Fibroblast of lung (primary cell): ENCODE data around the gene NEAT1. TPM values are rescaled to one million over a fixed set of nuclear protein-coding genes. Genes with fewer than 3 reads are reported as not detected.

Source experiments
- DNase-seq, 2 donors: peaks; one replicate each; pipeline versions ENCODE4 v3.0.0 to v3.0.0-alpha.2; 2010; ENCODE audit warnings: low read depth in 2 of 2
- H2AFZ ChIP-seq: 2 replicates; pipeline ENCODE4 v1.5.1; 2012; ENCODE audit warnings: low read length, control low read depth, inconsistent platforms
- H3K27ac ChIP-seq: 2 replicates; pipeline ENCODE4 v1.5.1; 2011; ENCODE audit warnings: low read length, control low read depth; ENCODE audit not compliant: insufficient read depth
- H3K27me3 ChIP-seq: 2 replicates; pipeline ENCODE4 v1.5.1; 2011; ENCODE audit warnings: mild to moderate bottlenecking, low read length; ENCODE audit not compliant: control insufficient read depth, insufficient read depth
- H3K36me3 ChIP-seq: 2 replicates; pipeline ENCODE4 v1.5.1; 2011; ENCODE audit warnings: low read length; ENCODE audit not compliant: control insufficient read depth, insufficient read depth
- H3K4me1 ChIP-seq: 2 replicates; pipeline ENCODE4 v1.5.1; 2011; ENCODE audit warnings: low read length; ENCODE audit not compliant: control insufficient read depth, insufficient read depth; ENCODE audit errors: extremely low read depth
- H3K4me2 ChIP-seq: 2 replicates; pipeline ENCODE4 v1.5.1; 2011; ENCODE audit warnings: low read length, control low read depth; ENCODE audit not compliant: insufficient read depth; ENCODE audit errors: extremely low read depth
- H3K4me3 ChIP-seq, 4 experiments: fragments of 200-600 bp in 1 of 4; sonication (generic) in 1 of 4; replicated peaks in 1 of 4; 2 replicates each; pipeline ENCODE4 v1.5.1; 2011 to 2016; ENCODE audit warnings: low read length in 4 of 4, low read depth in 3 of 4, mild to moderate bottlenecking in 3 of 4, control low read depth in 2 of 4, inconsistent platforms in 1 of 4, mixed read lengths in 1 of 4; ENCODE audit not compliant: insufficient read depth in 1 of 4; ENCODE audit errors: control extremely low read depth in 1 of 4
- H3K79me2 ChIP-seq: 2 replicates; pipeline ENCODE4 v1.5.1; 2012; ENCODE audit warnings: mild to moderate bottlenecking, low read length, inconsistent platforms; ENCODE audit not compliant: control insufficient read depth, insufficient read depth
- H3K9ac ChIP-seq: 2 replicates; pipeline ENCODE4 v1.5.1; 2011; ENCODE audit warnings: mild to moderate bottlenecking, low read length, control low read depth; ENCODE audit not compliant: insufficient read depth
- H3K9me3 ChIP-seq: 2 replicates; pipeline ENCODE4 v1.5.1; 2012; ENCODE audit warnings: low read depth, low read length; ENCODE audit not compliant: control insufficient read depth, insufficient read depth
- H4K20me1 ChIP-seq: 2 replicates; pipeline ENCODE4 v1.5.1; 2011; ENCODE audit warnings: low read length; ENCODE audit not compliant: control insufficient read depth, insufficient read depth; ENCODE audit errors: extremely low read depth
- CTCF ChIP-seq, 2 donors: IDR thresholded peaks in 1 of 2; conservative IDR thresholded peaks in 1 of 2; 1 replicate in 1 of 2; 2 replicates in 1 of 2; pipeline ENCODE4 v1.5.1; 2011 to 2012; ENCODE audit warnings: low read length in 2 of 2, control low read depth in 1 of 2, inconsistent platforms in 1 of 2, low read depth in 1 of 2, mild to moderate bottlenecking in 1 of 2
- EZH2 ChIP-seq: IDR thresholded peaks from 2 replicates; pipeline ENCODE4 v1.5.1; 2012; ENCODE audit warnings: low read length, control low read depth, mild to moderate bottlenecking; ENCODE audit errors: missing control alignments
- polyA minus RNA-seq: library from RNA; depleted of rRNA, polyadenylated mRNA; stranded (reverse); fragments of >200 nt; gene quantifications from 2 replicates; pipeline ENCODE4 v1.2.3, GENCODE V29; 2011; ENCODE audit warnings: low replicate concordance
- polyA plus RNA-seq, 2 donors: library from polyadenylated mRNA; depleted of rRNA in 1 of 2; stranded (reverse) in 1 of 2; unstranded in 1 of 2; fragments of >200 nt; gene quantifications; 2 replicates each; pipeline ENCODE4 v1.2.1, GENCODE V29; 2011 to 2012; ENCODE audit warnings: missing spikeins in 1 of 2
- total RNA-seq: library from RNA; depleted of rRNA; stranded (reverse); fragments of >200 nt; gene quantifications from 2 replicates; pipeline ENCODE4 v1.2.1, GENCODE V29; 2014

Gene NEAT1
- 177 and 299 TPM in 2 replicates for total RNA-seq
- polyA plus RNA-seq = 40.6 and 40.9 TPM in 2 replicates
- polyA plus RNA-seq (2012) = 140 and 151 TPM in 2 replicates
- 61.4 and 179 TPM in 2 replicates for polyA minus RNA-seq

GRCh38 chr11:65422633-65423515 is at the start of gene NEAT1:
NEAT1 (plus strand) TSS chr11:65422798.
- peak within 1 kb of the TSS; percentile 100 for H3K27ac ChIP-seq
- peak within 1 kb of the TSS; percentile 78 to 90 (median 86) for H3K4me3 ChIP-seq
- peaks cover 15% of the 10 kb centered on the region for H4K20me1 ChIP-seq
- no peak within 1 kb of the TSS for H2AFZ ChIP-seq
- H3K9ac ChIP-seq = peak within 1 kb of the TSS; percentile 100
- H3K27me3 ChIP-seq = no peaks in the 10 kb centered on the region
- H3K36me3 ChIP-seq = peaks cover 14% of the 10 kb centered on the region
- DNase-seq = peak; percentile 87 to 98
- peaks cover 25% of the 10 kb centered on the region for H3K4me1 ChIP-seq
- H3K9me3 ChIP-seq = no peaks in the 10 kb centered on the region
- TF ChIP-seq CTCF (conservative IDR thresholded peaks at IDR 0.05 in 1 of 2, IDR thresholded peaks at IDR 0.05 in 1 of 2; ENCODE audit: low read depth in 1 of 2, low read length in 2 of 2) (no peak), EZH2 (no peak)
- peak within 1 kb of the TSS; percentile 92 for H3K4me2 ChIP-seq
- peaks cover 77% of the 10 kb centered on the region for H3K79me2 ChIP-seq

DNA sequence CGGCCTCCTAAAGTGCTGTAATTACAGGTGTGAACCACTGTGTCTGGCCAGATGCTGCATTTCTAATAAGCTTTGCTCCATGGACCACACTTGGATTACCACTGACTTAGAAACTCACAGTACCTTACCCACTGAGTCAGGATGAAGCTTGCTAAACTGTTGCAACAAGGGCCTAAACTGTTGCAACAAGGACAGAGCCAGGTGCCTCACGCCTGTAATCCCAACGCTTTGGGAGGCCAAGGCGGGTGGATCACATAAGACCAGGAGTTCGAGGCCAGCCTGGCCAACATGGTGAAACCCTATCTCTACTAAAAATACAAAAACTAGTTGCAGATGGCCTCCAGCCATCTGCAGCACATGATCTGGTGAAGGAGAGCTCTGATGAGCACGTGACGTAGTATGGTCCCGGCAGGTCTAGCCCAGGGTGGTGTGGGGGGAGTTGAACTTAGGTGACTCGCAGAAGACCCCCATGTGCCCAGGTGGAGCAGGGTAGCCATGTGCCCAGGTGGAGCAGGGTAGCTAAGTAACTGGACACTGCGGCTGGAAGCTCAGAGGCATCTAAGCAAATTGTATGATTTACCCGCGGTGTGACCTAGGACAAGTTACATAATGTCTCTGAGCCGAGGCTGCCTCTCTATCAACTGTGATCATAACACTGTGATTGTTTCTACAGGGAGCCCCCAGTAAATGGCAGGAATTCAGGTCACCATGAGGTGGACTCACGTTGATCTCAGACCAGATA is 48.6 kb upstream of the NEAT1 start:
- no peak for DNase-seq
- no peak for TF ChIP-seq EZH2
- TF ChIP-seq CTCF (conservative IDR thresholded peaks at IDR 0.05 in 1 of 2, IDR thresholded peaks at IDR 0.05 in 1 of 2; ENCODE audit: low read depth in 1 of 2, low read length in 2 of 2) = no peak
- no peaks in the 10 kb centered on the region for H3K4me1 ChIP-seq
- no peak overlapping the region for H3K4me3 ChIP-seq
- no peaks in the 10 kb centered on the region for H3K79me2 ChIP-seq
- H4K20me1 ChIP-seq = no peaks in the 10 kb centered on the region
- no peak overlapping the region for H3K4me2 ChIP-seq
- no peak overlapping the region for H3K27ac ChIP-seq
- H3K27me3 ChIP-seq = no peaks in the 10 kb centered on the region
- no peak overlapping the region for H3K9ac ChIP-seq
- no peaks in the 10 kb centered on the region for H3K36me3 ChIP-seq
- no peaks in the 10 kb centered on the region for H3K9me3 ChIP-seq
- H2AFZ ChIP-seq = no peak overlapping the region

DNA sequence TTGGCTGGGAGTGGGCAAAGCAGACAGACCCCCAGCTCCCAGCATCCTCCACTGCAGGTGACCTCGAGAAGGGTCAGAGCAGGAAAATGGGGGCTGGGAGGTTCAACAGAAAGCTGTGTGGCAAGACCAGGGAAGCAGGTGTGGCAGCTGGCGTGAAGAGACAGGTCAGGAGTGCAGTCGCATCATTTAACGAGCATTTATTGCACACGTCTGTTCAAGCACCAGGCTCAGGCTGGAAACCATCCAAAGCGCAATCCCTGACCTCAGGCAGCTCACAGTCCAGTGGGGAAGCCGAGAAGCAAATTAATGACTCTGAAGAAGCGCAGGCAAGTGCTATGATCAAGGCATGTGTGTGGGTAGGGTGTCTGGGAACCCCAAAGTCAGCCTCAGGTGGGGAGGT is 47.6 kb upstream of the NEAT1 start:
- H3K4me3 ChIP-seq = no peak overlapping the region
- no peak overlapping the region for H3K9ac ChIP-seq
- H3K4me1 ChIP-seq = no peaks in the 10 kb centered on the region
- H3K27me3 ChIP-seq = no peaks in the 10 kb centered on the region
- H3K9me3 ChIP-seq = no peaks in the 10 kb centered on the region
- H4K20me1 ChIP-seq = no peaks in the 10 kb centered on the region
- no peak overlapping the region for H3K4me2 ChIP-seq
- TF ChIP-seq CTCF (conservative IDR thresholded peaks at IDR 0.05 in 1 of 2, IDR thresholded peaks at IDR 0.05 in 1 of 2; ENCODE audit: low read depth in 1 of 2, low read length in 2 of 2) = no peak
- no peak for TF ChIP-seq EZH2
- no peak overlapping the region for H2AFZ ChIP-seq
- H3K36me3 ChIP-seq = no peaks in the 10 kb centered on the region
- H3K27ac ChIP-seq = no peak overlapping the region
- no peak for DNase-seq
- H3K79me2 ChIP-seq = no peaks in the 10 kb centered on the region
